Stomach (tissue), 9 donors: ENCODE data around the gene OFD1. TPM values are rescaled to one million over a fixed set of nuclear protein-coding genes. Genes with fewer than 3 reads are reported as not detected.
A peak's percentile ranks its signal among the peaks of the same experiment; 100 is the strongest.

Experiments
- DNase-seq, 2 donors: peaks; one replicate each; pipeline versions ENCODE4 v3.0.0 to v3.0.0-alpha.2; 2013 to 2019
- H3K27ac ChIP-seq, 5 donors: fragments of 200-600 bp in 4 of 5; sonication (generic) in 4 of 5; one replicate each; pipeline ENCODE4 v1.5.1; 2013 to 2019; ENCODE audit warnings: mild to moderate bottlenecking in 1 of 5, moderate library complexity in 1 of 5
- H3K27me3 ChIP-seq, 3 donors: fragments of 200-600 bp; sonication (generic); one replicate each; pipeline ENCODE4 v1.5.1; 2017 to 2019; ENCODE audit warnings: mixed run types in 1 of 3
- H3K36me3 ChIP-seq, 4 donors: fragments of 200-600 bp; sonication (generic); 1 replicate in 3 of 4; 2 replicates in 1 of 4; pipeline ENCODE4 v1.5.1; 2016 to 2019
- H3K4me1 ChIP-seq, 4 donors: fragments of 200-600 bp; sonication (generic); one replicate each; pipeline ENCODE4 v1.5.1; 2016 to 2019
- H3K4me3 ChIP-seq, 4 donors: fragments of 200-600 bp; sonication (generic) in 3 of 4; one replicate each; pipeline ENCODE4 v1.5.1; 2016 to 2019; ENCODE audit warnings: mild to moderate bottlenecking in 1 of 4
- H3K9me3 ChIP-seq, 4 donors: fragments of 200-600 bp; sonication (generic); one replicate each; pipeline ENCODE4 v1.5.1; 2016 to 2019
- CTCF ChIP-seq, 7 experiments: fragments of 450-650 bp in 4 of 7; fragments of 200-600 bp in 3 of 7; sonication (generic) in 3 of 7; IDR thresholded peaks; one replicate each; pipeline ENCODE4 v1.5.1; 2016 to 2019; ENCODE audit warnings: antibody characterized with exemption in 7 of 7, control low read depth in 2 of 7, mild to moderate bottlenecking in 1 of 7
- EP300 ChIP-seq: sonication (generic); formaldehyde crosslinking; IDR thresholded peaks from one replicate; pipeline ENCODE4 v1.6.1; 2017; ENCODE audit warnings: antibody characterized with exemption
- POLR2A ChIP-seq, 4 donors: fragments of 450-650 bp; IDR thresholded peaks; one replicate each; pipeline ENCODE4 v1.6.1; 2016; ENCODE audit warnings: antibody characterized with exemption in 4 of 4, control low read depth in 2 of 4, mild to moderate bottlenecking in 1 of 4, moderate library complexity in 1 of 4
- POLR2AphosphoS5 ChIP-seq, 3 donors: sonication (generic); formaldehyde crosslinking; IDR thresholded peaks; one replicate each; pipeline ENCODE4 v1.6.1; 2016; ENCODE audit warnings: antibody characterized with exemption in 3 of 3
- WGBS, 5 donors: extraction: QIAGEN DNeasy Blood & Tissue Kit in 3 of 5; methylation state at CpG; one replicate each; pipeline versions ENCODE4 v1.1.5 to v1.1.7; 2013 to 2018; 5-methylcytosine and 5-hydroxymethylcytosine counted together
- intact Hi-C: fragments of 100-400 bp; cut with DNase I; formaldehyde crosslinking; loops from one replicate; pipeline ENCODE4 v1.15.1; 2023; ENCODE audit warnings: low total_unique reads
- polyA plus RNA-seq, 3 donors: library from polyadenylated mRNA; stranded (reverse); fragments of 200-250 nt; gene quantifications; one replicate each; pipeline ENCODE4 v1.2.3, GENCODE V29; 2013
- total RNA-seq, 5 donors: library from RNA; depleted of rRNA; stranded (reverse); fragments of >200 nt; gene quantifications; one replicate each; pipeline versions ENCODE4 v1.1.0 to v1.2.3, GENCODE V29; 2014 to 2016
- donor health status: healthy with polysubstance abuse.
- donor health status: Bipolar disorder and iron deficiency.
- donor health status: healthy.

Gene OFD1
- total and polyA plus RNA-seq, 8 donors, result 15.6 to 144 (median 49.5) TPM

GRCh38 chrX:13688384-13688957 is 46.1 kb upstream of the OFD1 start:
- peaks cover 0 to 7% (median 0%) of the 10 kb centered on the region in 3 donors for H3K27me3 ChIP-seq
- H3K36me3 ChIP-seq, result no peaks in the 10 kb centered on the region
- DNase-seq, result no peak
- peak overlapping the region; percentile 60 to 73 (median 66) for H3K4me3 ChIP-seq
- H3K27ac ChIP-seq, result peak overlapping the region; percentile 91 to 97 (median 96)
- TF ChIP-seq CTCF (IDR thresholded peaks at IDR 0.05) (no peak), POLR2A (IDR thresholded peaks at IDR 0.05) (no peak), EP300 (no peak), POLR2AphosphoS5 (IDR thresholded peaks at IDR 0.05) (no peak)
- 3 to 19% (median 7%) methylated on average over 13 of the region's 13 CpGs for WGBS, 5 donors
- peaks cover 3 to 32% (median 27%) of the 10 kb centered on the region in 4 donors for H3K4me1 ChIP-seq
- intact Hi-C loops, result no loop called here
- no peaks in the 10 kb centered on the region for H3K9me3 ChIP-seq

GRCh38 chrX:13688958-13689740 is 45.4 kb upstream of the OFD1 start, which contains the start of gene RAB9A:
Gene RAB9A, plus strand, starts transcription at chrX:13689128. Its CDS starts 19,619 bp downstream, at chrX:13708747.
- no peaks in the 10 kb centered on the region for H3K36me3 ChIP-seq
- intact Hi-C loops, result no loop called here
- 0 to 4% (median 1%) methylated on average over 14 to 67 of the region's 68 CpGs for WGBS, 5 donors
- H3K9me3 ChIP-seq, result no peaks in the 10 kb centered on the region
- DNase-seq, result peak; percentile 88 to 95
- peak within 1 kb of the TSS; percentile 91 to 97 (median 96) for H3K27ac ChIP-seq
- TF ChIP-seq POLR2A (IDR thresholded peaks at IDR 0.05) (peak in 1 of 4 donors; percentile 63), POLR2AphosphoS5 (IDR thresholded peaks at IDR 0.05) (peak; percentile 76 to 94 (median 93)), CTCF (IDR thresholded peaks at IDR 0.05) (no peak)
- peaks cover 6 to 39% (median 32%) of the 10 kb centered on the region in 4 donors for H3K4me1 ChIP-seq
- H3K4me3 ChIP-seq, result peak within 1 kb of the TSS; percentile 60 to 73 (median 66)
- peaks cover 0 to 7% (median 0%) of the 10 kb centered on the region in 3 donors for H3K27me3 ChIP-seq

- H3K27me3 ChIP-seq, result peaks cover 0 to 7% (median 0%) of the 10 kb centered on the region in 3 donors
- no peaks in the 10 kb centered on the region for H3K36me3 ChIP-seq
- TF ChIP-seq CTCF (IDR thresholded peaks at IDR 0.05), result no peak
- no peak for TF ChIP-seq POLR2A (IDR thresholded peaks at IDR 0.05)
- TF ChIP-seq POLR2AphosphoS5 (IDR thresholded peaks at IDR 0.05), result no peak
- no peak for TF ChIP-seq EP300
- no peaks in the 10 kb centered on the region for H3K9me3 ChIP-seq
- intact Hi-C loops, result no loop called here
- WGBS, 5 donors, result 0 to 9% (median 1%) methylated on average over 16 of the region's 16 CpGs
- DNase-seq, result peak in 1 of 2 donors; percentile 40
- H3K4me3 ChIP-seq, result peak overlapping the region; percentile 60 to 73 (median 66)
- H3K27ac ChIP-seq, result peak overlapping the region; percentile 91 to 97 (median 96)
- H3K4me1 ChIP-seq, result peaks cover 6 to 46% (median 37%) of the 10 kb centered on the region in 4 donors
These were observed 44.8 kb upstream of the OFD1 start for GRCh38 chrX:13689741-13690211.

- WGBS, 5 donors, result 42 to 76% (median 68%) methylated on average over 3 of the region's 3 CpGs
- Histone ChIP-seq H3K9me3 (no peaks in the 10 kb centered on the region), H3K27ac (peak overlapping the region in 1 of 5 donors; percentile 31), H3K36me3 (no peaks in the 10 kb centered on the region), H3K4me1 (peaks cover 6 to 51% (median 42%) of the 10 kb centered on the region in 4 donors), H3K4me3 (peak overlapping the region in 3 of 4 donors; percentile 60 to 73 (median 66)), H3K27me3 (peaks cover 0 to 7% (median 0%) of the 10 kb centered on the region in 3 donors)
- TF ChIP-seq EP300, result no peak
- TF ChIP-seq CTCF (IDR thresholded peaks at IDR 0.05), result no peak
- no peak for TF ChIP-seq POLR2A (IDR thresholded peaks at IDR 0.05)
- no peak for TF ChIP-seq POLR2AphosphoS5 (IDR thresholded peaks at IDR 0.05)
- DNase-seq, result no peak
- intact Hi-C loops, result no loop called here
These were observed 43.7 kb upstream of the OFD1 start for GRCh38 chrX:13690836-13691235.
